Osteoblast (primary cell): ENCODE results near the gene COL4A6. TPM values are rescaled to one million over a fixed set of nuclear protein-coding genes. Genes with fewer than 3 reads are reported as not detected.

Experiments
- DNase-seq: peaks from one replicate; pipeline ENCODE4 v3.0.0; 2011; ENCODE audit warnings: low spot score, mixed read lengths; ENCODE audit not compliant: insufficient read length; ENCODE audit errors: missing footprints
- H2AFZ ChIP-seq: 2 replicates; pipeline ENCODE4 v1.6.0; 2011; ENCODE audit warnings: mild to moderate bottlenecking, low read length
- H3K27ac ChIP-seq: 2 replicates; pipeline ENCODE4 v1.5.1; 2011; ENCODE audit warnings: mild to moderate bottlenecking, low read depth, low read length, moderate library complexity
- H3K27me3 ChIP-seq: 2 replicates; pipeline ENCODE4 v1.6.0; 2012; ENCODE audit warnings: mild to moderate bottlenecking, control low read depth, inconsistent platforms, low read length, moderate library complexity; ENCODE audit not compliant: insufficient read depth
- H3K36me3 ChIP-seq: 2 replicates; pipeline ENCODE4 v1.5.1; 2011; ENCODE audit warnings: mild to moderate bottlenecking, low read length, control low read depth, moderate library complexity; ENCODE audit not compliant: insufficient read depth
- H3K4me1 ChIP-seq: 2 replicates; pipeline ENCODE4 v1.5.1; 2011; ENCODE audit warnings: mild to moderate bottlenecking, low read length, control low read depth, moderate library complexity; ENCODE audit not compliant: insufficient read depth
- H3K4me2 ChIP-seq: 2 replicates; pipeline ENCODE4 v1.6.0; 2011; ENCODE audit warnings: mild to moderate bottlenecking, low read length; ENCODE audit not compliant: insufficient read depth
- H3K4me3 ChIP-seq: fragments of 200-600 bp; sonication (generic); 3 replicates; pipeline ENCODE4 v1.5.1; 2012; ENCODE audit warnings: mild to moderate bottlenecking, low read length, inconsistent platforms; ENCODE audit not compliant: insufficient read depth
- H3K79me2 ChIP-seq: 2 replicates; pipeline ENCODE4 v1.6.0; 2012; ENCODE audit warnings: mild to moderate bottlenecking, low read length, control low read depth, inconsistent platforms; ENCODE audit not compliant: insufficient read depth
- H3K9me3 ChIP-seq: 2 replicates; pipeline ENCODE4 v1.5.1; 2011; ENCODE audit warnings: low read depth, low read length, control low read depth
- H4K20me1 ChIP-seq: 2 replicates; pipeline ENCODE4 v1.6.0; 2012; ENCODE audit warnings: mild to moderate bottlenecking, low read length, control low read depth; ENCODE audit not compliant: insufficient read depth
- CTCF ChIP-seq: IDR thresholded peaks from 2 replicates; pipeline ENCODE4 v1.5.1; 2011; ENCODE audit warnings: mild to moderate bottlenecking, low read depth, low read length, moderate library complexity; ENCODE audit errors: extremely low read depth
- total RNA-seq: library from RNA; depleted of rRNA; stranded (reverse); fragments of >200 nt; gene quantifications from 2 replicates; pipeline ENCODE4 v1.2.3, GENCODE V29; 2012

COL4A6 gene
- total RNA-seq, 1 donor: not detected

GRCh38 chrX:108138814-108139702, 299.2 kb downstream of the COL4A6 start:
- Histone ChIP-seq H3K79me2 (no peaks in the 10 kb centered on the region), H3K36me3 (peaks cover 7% of the 10 kb centered on the region), H3K27me3 (peaks cover 4% of the 10 kb centered on the region), H4K20me1 (no peaks in the 10 kb centered on the region), H3K4me3 (no peak overlapping the region), H3K4me2 (no peak overlapping the region), H2AFZ (no peak overlapping the region), H3K9me3 (no peaks in the 10 kb centered on the region), H3K27ac (no peak overlapping the region), H3K4me1 (no peaks in the 10 kb centered on the region)
- peak; percentile 64 for TF ChIP-seq CTCF
- peak; percentile 36 for DNase-seq

GRCh38 chrX:108134724-108135123, 303.5 kb downstream of the COL4A6 start:
- H3K4me1 ChIP-seq: no peaks in the 10 kb centered on the region
- no peak for TF ChIP-seq CTCF

GRCh38 chrX:108132876-108133275, 305.3 kb downstream of the COL4A6 start:
- no peak for TF ChIP-seq CTCF

More at GRCh38 chrX:108134724-108135123, 303.5 kb downstream of the COL4A6 start:
- H3K27me3 ChIP-seq: peaks cover 17% of the 10 kb centered on the region
- no peaks in the 10 kb centered on the region for H3K79me2 ChIP-seq
- no peaks in the 10 kb centered on the region for H3K9me3 ChIP-seq
- no peak overlapping the region for H3K4me3 ChIP-seq
- no peak overlapping the region for H3K4me2 ChIP-seq
- DNase-seq: no peak
- no peak overlapping the region for H2AFZ ChIP-seq
- no peak overlapping the region for H3K27ac ChIP-seq
- peaks cover 7% of the 10 kb centered on the region for H3K36me3 ChIP-seq
- H4K20me1 ChIP-seq: no peaks in the 10 kb centered on the region

GRCh38 chrX:108132034-108132433, 306.2 kb downstream of the COL4A6 start:
- Histone ChIP-seq H3K9me3 (no peaks in the 10 kb centered on the region), H3K27ac (no peak overlapping the region), H3K79me2 (no peaks in the 10 kb centered on the region), H3K4me2 (no peak overlapping the region), H3K27me3 (peaks cover 21% of the 10 kb centered on the region), H3K36me3 (peaks cover 7% of the 10 kb centered on the region), H3K4me1 (no peaks in the 10 kb centered on the region), H3K4me3 (no peak overlapping the region), H4K20me1 (no peaks in the 10 kb centered on the region), H2AFZ (no peak overlapping the region)
- no peak for TF ChIP-seq CTCF
- DNase-seq: no peak

More at GRCh38 chrX:108132876-108133275, 305.3 kb downstream of the COL4A6 start:
- Histone ChIP-seq H3K36me3 (peaks cover 7% of the 10 kb centered on the region), H4K20me1 (no peaks in the 10 kb centered on the region), H3K27me3 (peaks cover 18% of the 10 kb centered on the region), H3K79me2 (no peaks in the 10 kb centered on the region), H3K4me2 (no peak overlapping the region), H2AFZ (no peak overlapping the region), H3K27ac (no peak overlapping the region), H3K4me1 (no peaks in the 10 kb centered on the region), H3K4me3 (no peak overlapping the region), H3K9me3 (no peaks in the 10 kb centered on the region)
- DNase-seq: no peak
